Tibial nerve (tissue), 4 donors: ENCODE data around the gene KDM1B. TPM values are rescaled to one million over a fixed set of nuclear protein-coding genes. Genes with fewer than 3 reads are reported as not detected.
"Not testable (repeated sequence)": the region's sequence is repeated elsewhere in the genome, so short reads cannot be mapped to it uniquely, and the experiment has no call there.

ENCODE experiments used
- DNase-seq, 2 donors: peaks; one replicate each; pipeline ENCODE4 v3.0.0-alpha.2; 2019; ENCODE audit warnings: low spot score in 2 of 2
- H3K27ac ChIP-seq, 4 donors: fragments of 200-600 bp; sonication (generic) in 3 of 4; one replicate each; pipeline ENCODE4 v1.5.1; 2017 to 2019; ENCODE audit warnings: mild to moderate bottlenecking in 1 of 4
- H3K27me3 ChIP-seq, 2 donors: fragments of 200-600 bp; sonication (generic) in 1 of 2; one replicate each; pipeline versions ENCODE4 v1.5.1 to v1.6.0; 2017 to 2019
- H3K36me3 ChIP-seq, 3 donors: fragments of 200-600 bp; sonication (generic); one replicate each; pipeline ENCODE4 v1.5.1; 2018 to 2019
- H3K4me1 ChIP-seq, 4 donors: fragments of 200-600 bp; sonication (generic) in 3 of 4; one replicate each; pipeline ENCODE4 v1.5.1; 2017 to 2019
- H3K4me3 ChIP-seq, 4 donors: fragments of 200-600 bp; sonication (generic) in 3 of 4; one replicate each; pipeline ENCODE4 v1.5.1; 2017 to 2019; ENCODE audit warnings: mild to moderate bottlenecking in 1 of 4, moderate library complexity in 1 of 4
- H3K9me3 ChIP-seq, 4 donors: fragments of 200-600 bp; sonication (generic) in 3 of 4; one replicate each; pipeline ENCODE4 v1.5.1; 2017 to 2019
- CTCF ChIP-seq, 5 experiments: fragments of 200-600 bp in 3 of 5; fragments of 450-650 bp in 2 of 5; sonication (generic) in 3 of 5; IDR thresholded peaks; one replicate each; pipeline ENCODE4 v1.5.1; 2016 to 2019; ENCODE audit warnings: antibody characterized with exemption in 5 of 5, mild to moderate bottlenecking in 3 of 5, moderate library complexity in 2 of 5
- EP300 ChIP-seq, 2 donors: sonication (generic); formaldehyde crosslinking; IDR thresholded peaks; one replicate each; pipeline ENCODE4 v1.6.1; 2017; ENCODE audit warnings: antibody characterized with exemption in 2 of 2, mild to moderate bottlenecking in 1 of 2
- POLR2A ChIP-seq, 2 donors: fragments of 450-650 bp; IDR thresholded peaks; one replicate each; pipeline ENCODE4 v1.6.1; 2017; ENCODE audit warnings: antibody characterized with exemption in 2 of 2, mild to moderate bottlenecking in 2 of 2, moderate library complexity in 2 of 2
- WGBS, 2 donors: methylation state at CpG; one replicate each; pipeline ENCODE4 v1.1.5; 2018; 5-methylcytosine and 5-hydroxymethylcytosine counted together
- total RNA-seq, 4 donors: library from RNA; depleted of rRNA; stranded (reverse); fragments of >200 nt; gene quantifications; one replicate each; pipeline ENCODE4 v1.1.0, GENCODE V29; 2016

The KDM1B gene
- total RNA-seq, 4 donors from 2014 or later, result 9.4 to 16.5 (median 15.2) TPM

DNA sequence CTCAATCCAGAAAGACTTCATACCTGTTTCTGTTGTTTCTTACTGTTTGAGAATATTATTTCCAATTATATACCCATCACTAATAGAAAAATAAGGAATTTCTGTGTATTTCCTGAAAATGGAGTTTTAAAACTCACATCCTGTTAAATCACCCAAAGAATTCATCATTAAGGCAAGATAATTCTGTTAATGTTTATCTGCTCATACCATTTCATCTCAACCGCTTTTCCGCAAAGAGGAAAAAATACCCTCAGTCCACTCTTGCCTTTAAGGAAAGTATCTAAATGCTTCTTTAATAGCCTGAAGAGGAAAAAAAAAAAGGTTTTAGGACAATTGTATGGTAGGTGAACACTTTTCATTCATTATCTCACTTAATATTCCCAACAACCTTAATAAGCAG is 7.6 kb upstream of the KDM1B start:
- no peak overlapping the region for H3K27ac ChIP-seq
- no peak for TF ChIP-seq POLR2A (IDR thresholded peaks at IDR 0.05)
- no peak for TF ChIP-seq CTCF (IDR thresholded peaks at IDR 0.05)
- TF ChIP-seq EP300 (IDR thresholded peaks at IDR 0.05), result no peak
- H3K9me3 ChIP-seq, result no peaks in the 10 kb centered on the region
- 95 to 99% methylated on average over 2 of the region's 2 CpGs for WGBS, 2 donors
- H3K4me1 ChIP-seq, result peaks cover 0 to 7% (median 0%) of the 10 kb centered on the region in 4 donors
- H3K36me3 ChIP-seq, result peaks cover 0 to 36% (median 0%) of the 10 kb centered on the region in 3 donors
- DNase-seq, result no peak
- H3K27me3 ChIP-seq, result no peaks in the 10 kb centered on the region
- H3K4me3 ChIP-seq, result no peak overlapping the region

DNA sequence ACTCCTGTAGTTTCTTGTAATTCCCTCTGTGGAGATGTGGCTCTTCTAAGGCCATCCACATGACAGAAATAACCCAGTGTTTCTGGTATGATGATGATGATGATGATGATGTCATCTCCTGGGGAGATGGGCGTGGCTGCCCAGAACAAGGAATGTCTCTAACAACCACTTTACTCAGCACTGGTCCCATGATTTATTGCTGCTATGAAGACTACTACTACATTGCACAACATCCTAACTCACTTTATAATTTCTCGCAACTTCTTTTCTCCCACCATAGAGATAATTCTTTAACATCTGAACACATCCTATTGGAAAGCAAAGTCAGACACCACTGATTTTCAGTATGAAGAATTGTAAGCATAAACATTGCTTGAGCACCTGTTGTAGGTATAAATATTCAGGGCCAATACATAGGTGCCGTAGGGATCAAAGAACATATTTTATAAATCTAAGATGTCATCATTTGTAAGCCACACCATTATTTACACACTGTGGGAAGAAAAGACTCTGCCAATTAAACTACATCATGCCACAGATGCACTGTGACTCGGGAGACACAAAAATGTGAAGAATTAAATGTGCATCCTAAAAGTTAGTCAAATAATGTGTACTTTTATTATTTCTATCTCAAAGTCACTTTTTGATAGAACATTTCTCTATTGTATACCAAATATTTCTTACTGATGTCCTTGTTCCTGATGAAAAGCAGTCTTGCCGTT is 6.8 kb upstream of the KDM1B start:
- TF ChIP-seq EP300 (IDR thresholded peaks at IDR 0.05) (no peak), CTCF (IDR thresholded peaks at IDR 0.05) (no peak), POLR2A (IDR thresholded peaks at IDR 0.05) (no peak)
- Histone ChIP-seq H3K27ac (no peak overlapping the region), H3K27me3 (no peaks in the 10 kb centered on the region), H3K36me3 (peaks cover 0 to 28% (median 0%) of the 10 kb centered on the region in 3 donors), H3K4me1 (peaks cover 0 to 10% (median 0%) of the 10 kb centered on the region in 4 donors), H3K9me3 (no peaks in the 10 kb centered on the region), H3K4me3 (no peak overlapping the region)
- WGBS, 2 donors, result 78 to 88% methylated on average over 5 of the region's 5 CpGs
- no peak for DNase-seq

GRCh38 chr6:18151391-18151790 is 3.8 kb upstream of the KDM1B start:
- 94 to 95% methylated on average over 3 of the region's 3 CpGs for WGBS, 2 donors
- DNase-seq, H3K27ac ChIP-seq, H3K9me3 ChIP-seq, H3K27me3 ChIP-seq, H3K4me3 ChIP-seq: not testable (repeated sequence)
- Histone ChIP-seq H3K4me1 (peaks cover 0 to 27% (median 5%) of the 10 kb centered on the region in 4 donors), H3K36me3 (peaks cover 0 to 10% (median 0%) of the 10 kb centered on the region in 3 donors)

- 68 to 71% methylated on average over 3 of the region's 3 CpGs for WGBS, 2 donors
- H3K4me1 ChIP-seq, result peaks cover 0 to 30% (median 6%) of the 10 kb centered on the region in 4 donors
- no peaks in the 10 kb centered on the region for H3K9me3 ChIP-seq
- no peak for TF ChIP-seq POLR2A (IDR thresholded peaks at IDR 0.05)
- no peaks in the 10 kb centered on the region for H3K27me3 ChIP-seq
- no peak overlapping the region for H3K27ac ChIP-seq
- no peak overlapping the region for H3K4me3 ChIP-seq
- H3K36me3 ChIP-seq, result peaks cover 0 to 8% (median 0%) of the 10 kb centered on the region in 3 donors
- DNase-seq, result no peak
These were observed 3.4 kb upstream of the KDM1B start for GRCh38 chr6:18151801-18152200.

GRCh38 chr6:18153311-18153703 is 1.9 kb upstream of the KDM1B start:
- Histone ChIP-seq H3K9me3 (no peaks in the 10 kb centered on the region), H3K36me3 (peaks cover 0 to 6% (median 0%) of the 10 kb centered on the region in 3 donors), H3K4me1 (peaks cover 0 to 30% (median 6%) of the 10 kb centered on the region in 4 donors), H3K27me3 (no peaks in the 10 kb centered on the region), H3K4me3 (no peak overlapping the region), H3K27ac (peak overlapping the region in 1 of 4 donors; percentile 26)
- TF ChIP-seq EP300 (IDR thresholded peaks at IDR 0.05), result no peak
- no peak for TF ChIP-seq CTCF (IDR thresholded peaks at IDR 0.05)
- no peak for TF ChIP-seq POLR2A (IDR thresholded peaks at IDR 0.05)
- no peak for DNase-seq

GRCh38 chr6:18154507-18155149 is 594 bp upstream of the KDM1B start, which contains the start of gene TPMT:
Gene TPMT, minus strand, starts transcription at chr6:18155077. Its CDS starts 5,950 bp downstream, at chr6:18149127.
- peaks cover 0 to 30% (median 6%) of the 10 kb centered on the region in 4 donors for H3K4me1 ChIP-seq
- H3K27me3 ChIP-seq, result no peaks in the 10 kb centered on the region
- H3K27ac ChIP-seq, result peak within 1 kb of the TSS; percentile 59 to 92 (median 83)
- peaks cover 0 to 3% (median 0%) of the 10 kb centered on the region in 3 donors for H3K36me3 ChIP-seq
- H3K9me3 ChIP-seq, result no peaks in the 10 kb centered on the region
- peak within 1 kb of the TSS; percentile 56 to 92 (median 72) for H3K4me3 ChIP-seq
- DNase-seq, result no peak
- 1% methylated on average over 32 to 34 of the region's 34 CpGs for WGBS, 2 donors
- TF ChIP-seq POLR2A (IDR thresholded peaks at IDR 0.05), result peak; percentile 36 to 38
- TF ChIP-seq CTCF (IDR thresholded peaks at IDR 0.05), result no peak
- TF ChIP-seq EP300 (IDR thresholded peaks at IDR 0.05), result peak in 1 of 2 donors; percentile 78
